IPS DF 19.7 (cell line): ENCODE results near the gene DSCAM.
"Not testable (repeated sequence)": the region's sequence is repeated elsewhere in the genome, so short reads cannot be mapped to it uniquely, and the experiment has no call there.

Source experiments
- DNase-seq: peaks from one replicate; pipeline ENCODE4 v3.0.0-alpha.2; 2013; ENCODE audit warnings: low read depth, low spot score

The DSCAM gene

GRCh38 chr21:40846587-40847411 is at the start of gene DSCAM:
Gene DSCAM, minus strand, starts transcription at chr21:40847158. Its CDS starts 497 bp downstream, at chr21:40846661.
- DNase-seq: no peak

DNA sequence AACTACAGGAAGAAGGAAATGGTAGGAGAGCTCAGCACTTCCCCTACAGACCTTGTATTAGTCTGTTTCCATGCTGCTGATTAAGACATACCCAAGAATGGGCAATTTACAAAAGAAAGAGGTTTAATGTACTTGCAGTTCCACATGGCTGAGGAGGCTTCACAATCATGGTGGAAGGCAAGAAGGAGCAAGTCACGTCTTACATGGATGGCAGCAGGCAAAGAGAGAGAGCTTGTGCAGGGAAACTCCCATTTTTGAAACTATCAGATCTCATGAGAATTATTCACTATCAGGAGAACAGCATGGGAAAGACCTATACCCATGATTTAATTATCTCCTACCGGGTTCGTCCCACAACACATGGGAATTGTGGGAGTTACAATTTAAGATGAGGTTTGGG is 48.7 kb upstream of the DSCAM start:
- DNase-seq: not testable (repeated sequence)

DNA sequence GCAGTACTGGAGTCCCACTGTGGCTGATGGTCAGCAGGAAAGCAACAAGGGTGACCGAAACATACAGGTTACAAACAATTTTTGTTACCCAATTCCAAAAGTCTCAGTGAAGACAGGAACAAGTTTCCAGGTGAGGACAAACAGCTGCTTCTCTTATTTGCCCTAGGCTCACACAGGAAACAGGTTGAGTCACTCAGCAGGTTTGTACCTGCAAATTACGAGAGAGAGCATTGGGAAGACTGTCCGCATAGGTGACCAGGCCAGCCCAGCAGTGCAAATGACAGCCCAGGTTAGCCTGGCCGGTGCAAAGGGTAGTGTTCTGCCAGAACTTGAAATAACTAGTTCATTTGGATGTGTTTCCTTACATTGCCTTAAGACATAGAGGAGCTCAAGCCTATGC is 40.0 kb upstream of the DSCAM start:
- no peak for DNase-seq

DNA sequence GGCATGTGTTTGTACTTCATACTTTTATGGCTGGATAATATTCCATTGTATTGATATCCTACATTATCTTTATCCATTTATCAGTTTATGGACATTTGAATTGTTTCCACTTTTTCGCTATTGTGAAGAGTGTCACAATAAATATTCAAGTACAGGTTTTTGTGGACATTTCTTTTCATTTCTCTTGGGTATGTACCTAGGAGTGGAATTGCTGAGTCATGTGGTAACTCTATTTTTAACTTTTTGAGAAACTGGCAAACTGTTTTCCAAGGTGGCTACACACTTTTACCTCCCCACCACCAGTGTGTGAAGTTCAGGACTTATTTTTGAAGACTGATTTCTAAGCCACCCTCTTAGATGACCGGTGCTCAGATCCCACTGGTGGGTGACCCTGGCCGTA is 39.0 kb upstream of the DSCAM start:
- DNase-seq: no peak

DNA sequence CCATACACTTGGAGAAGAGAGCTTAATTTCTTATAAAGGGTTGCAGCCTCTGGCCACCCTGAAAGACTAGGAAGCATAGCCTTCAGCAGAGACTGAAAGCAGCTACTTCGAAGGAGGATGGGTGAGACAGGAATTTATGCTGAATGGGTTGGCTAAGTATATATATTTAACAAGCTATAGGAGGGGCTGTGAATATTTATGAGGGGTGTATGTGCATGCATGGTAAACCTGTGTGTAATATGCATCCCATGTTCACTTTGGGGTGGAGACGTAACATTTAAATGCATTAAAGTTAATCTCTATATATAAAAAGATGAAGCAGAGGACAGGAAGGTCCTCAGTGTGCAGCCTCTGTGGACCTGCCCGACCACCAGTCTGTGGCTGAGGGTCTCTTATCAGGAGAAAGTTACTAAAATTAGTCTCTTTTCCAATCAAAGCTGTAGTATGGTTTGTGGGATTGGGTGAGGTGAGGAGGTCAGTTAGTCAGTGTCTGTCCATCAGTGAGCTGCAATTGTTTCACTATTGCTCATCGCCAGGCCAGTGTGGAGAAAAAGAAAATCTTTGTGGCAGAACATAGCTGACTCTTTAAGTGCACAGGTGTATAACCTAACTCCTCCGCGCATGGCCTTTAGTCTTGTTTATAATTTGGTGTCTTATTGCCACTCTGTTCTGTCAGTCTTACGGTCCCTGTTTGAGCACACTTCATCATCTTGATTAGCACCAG is 35.4 kb upstream of the DSCAM start:
- DNase-seq: no peak

GRCh38 chr21:40881767-40882166 is 34.8 kb upstream of the DSCAM start:
- no peak for DNase-seq

- DNase-seq: no peak
Observed at GRCh38 chr21:40871099-40871498, 24.1 kb upstream of the DSCAM start.

- no peak for DNase-seq
Observed at GRCh38 chr21:40863839-40864238, 16.9 kb upstream of the DSCAM start.

GRCh38 chr21:40858517-40858916 is 11.6 kb upstream of the DSCAM start:
- no peak for DNase-seq

GRCh38 chr21:40853956-40854688 is 7.2 kb upstream of the DSCAM start:
- DNase-seq: no peak

- DNase-seq: no peak
Observed at GRCh38 chr21:40852563-40852962, 5.6 kb upstream of the DSCAM start.

GRCh38 chr21:40851749-40852148 is 4.8 kb upstream of the DSCAM start:
- no peak for DNase-seq

DNA sequence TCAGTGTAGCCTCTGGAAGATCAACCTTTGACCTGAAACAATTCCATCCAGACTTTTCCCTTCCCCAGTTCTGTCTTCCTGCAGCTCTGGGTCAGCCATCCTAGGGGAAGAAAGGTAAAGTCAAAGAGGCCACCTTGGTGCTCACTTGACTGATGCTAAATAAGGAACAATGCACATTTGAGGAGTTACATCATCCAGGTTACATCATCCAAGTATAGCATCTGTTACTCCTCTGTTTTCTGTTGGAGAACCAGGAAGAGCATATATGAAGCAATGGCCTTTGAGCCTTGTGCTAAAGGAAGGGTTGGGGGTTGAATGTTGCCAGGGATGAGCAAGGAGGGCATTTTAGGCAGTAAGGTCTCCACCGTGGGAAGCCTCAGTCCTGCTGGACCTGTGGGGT is 3.1 kb upstream of the DSCAM start:
- DNase-seq: no peak

GRCh38 chr21:40847951-40848350 is 993 bp upstream of the DSCAM start:
- no peak for DNase-seq

DNA sequence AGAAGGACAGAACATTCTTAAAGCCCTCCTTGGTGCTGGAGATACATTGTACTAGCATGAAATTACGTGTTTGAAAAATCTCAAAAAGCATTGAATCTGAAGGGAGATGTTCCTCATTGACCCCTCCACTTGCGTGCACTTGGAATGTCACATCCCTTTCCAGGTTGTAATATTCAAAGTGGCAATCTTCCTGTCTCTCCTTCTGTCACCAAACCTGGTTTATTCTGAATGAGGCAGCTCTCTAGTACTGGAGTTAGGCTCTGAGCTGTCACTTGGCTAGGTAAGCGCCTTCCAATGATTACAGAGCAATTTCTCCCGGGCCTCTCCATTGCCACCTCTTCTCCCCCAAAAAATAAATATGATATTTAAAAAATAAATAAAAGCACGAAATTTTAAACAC is 855 bp downstream of the DSCAM start:
- DNase-seq: no peak

GRCh38 chr21:40845441-40845995 is 1.4 kb downstream of the DSCAM start:
- DNase-seq: no peak

DNA sequence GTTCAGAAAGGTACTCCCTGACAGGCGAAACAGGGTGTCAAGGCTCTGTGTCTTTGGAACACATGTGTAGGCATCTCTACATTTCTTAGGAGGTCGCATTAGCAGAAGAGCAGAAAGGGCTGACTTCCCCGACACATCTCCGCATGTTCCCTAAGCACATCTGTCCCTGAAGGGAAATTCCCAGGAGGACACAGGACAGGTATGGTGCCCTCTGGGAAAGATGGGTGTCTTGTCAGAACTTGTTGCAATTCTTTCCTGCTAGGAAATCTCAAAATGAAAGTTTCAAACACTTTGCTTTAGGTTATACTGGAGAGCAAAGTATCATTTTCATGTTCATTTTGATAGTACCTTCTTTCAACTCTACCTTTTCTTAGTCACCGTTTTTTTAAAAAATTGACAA is 2.0 kb downstream of the DSCAM start:
- no peak for DNase-seq

- no peak for DNase-seq
Observed at GRCh38 chr21:40842197-40842552, 4.8 kb downstream of the DSCAM start.

- no peak for DNase-seq
Observed at GRCh38 chr21:40841524-40842196, 5.3 kb downstream of the DSCAM start.

DNA sequence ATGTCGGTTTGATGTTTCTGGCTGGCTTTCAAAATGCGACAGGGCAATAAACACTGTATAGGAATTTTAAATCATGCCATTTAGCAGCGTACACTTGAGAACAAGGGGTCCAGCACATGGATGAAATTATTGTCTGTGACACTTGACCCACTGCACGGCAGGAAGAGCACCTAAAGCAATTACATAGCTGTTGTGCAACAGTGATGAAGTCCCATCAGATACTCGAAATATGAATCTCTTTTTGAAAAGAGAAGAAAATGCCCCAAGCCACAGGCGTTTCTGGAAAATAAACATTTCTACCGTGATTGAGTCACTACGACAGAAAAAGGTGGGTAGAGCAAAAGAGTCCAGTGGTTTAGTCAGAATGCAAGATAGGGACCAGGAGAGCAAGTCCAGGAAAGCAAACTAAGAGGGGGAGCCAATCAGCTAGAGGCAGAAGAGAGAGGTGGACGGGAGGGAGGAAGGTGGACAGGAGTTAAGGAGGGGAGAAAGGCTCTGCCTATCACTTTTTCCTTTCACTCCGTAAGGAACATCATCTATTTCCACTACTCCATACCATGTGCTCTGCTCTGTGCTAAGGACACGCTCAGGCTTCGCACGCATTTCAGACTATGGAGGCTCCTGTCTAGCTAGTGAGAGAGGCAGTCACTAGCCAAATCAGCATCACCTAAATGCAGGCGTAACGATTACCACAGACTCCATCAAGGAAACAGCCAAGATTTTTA is 6.4 kb downstream of the DSCAM start:
- no peak for DNase-seq

DNA sequence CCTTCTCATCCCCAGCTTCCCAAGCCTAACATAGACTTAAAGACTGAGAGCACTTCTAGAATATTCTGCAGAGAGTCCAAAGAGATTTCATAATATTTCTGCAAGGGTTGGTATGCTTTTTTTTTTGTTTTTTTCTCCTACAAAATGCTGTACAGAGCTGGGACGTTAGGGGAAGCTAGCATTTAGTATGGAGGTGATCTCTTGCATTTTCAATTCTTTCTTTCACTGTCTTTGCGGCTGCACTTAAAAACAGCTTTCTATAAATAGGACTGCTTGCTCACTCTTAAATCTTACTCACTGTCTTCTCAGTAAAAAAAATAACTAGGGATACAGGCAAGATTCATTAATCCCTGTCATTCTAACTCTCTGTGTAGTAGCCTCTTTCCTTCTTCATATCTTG is 7.4 kb downstream of the DSCAM start:
- DNase-seq: no peak
